Chondrocyte (in vitro differentiated cells): Measurements from ENCODE around the gene ATP6AP1. TPM values are rescaled to one million over a fixed set of nuclear protein-coding genes. Genes with fewer than 3 reads are reported as not detected.

ENCODE experiments used
- DNase-seq: peaks from one replicate; pipeline ENCODE4 v3.0.0; 2021; ENCODE audit warnings: mixed read lengths, low spot score
- H3K27ac Mint-ChIP-seq: one replicate; pipeline ENCODE4 v1.8.0; 2021; ENCODE audit warnings: mild to moderate bottlenecking, moderate library complexity, mixed read lengths; ENCODE audit not compliant: unreplicated experiment
- H3K27me3 Mint-ChIP-seq: 2 replicates; pipeline ENCODE4 v1.8.0; 2021; ENCODE audit warnings: low read depth, mixed read lengths
- H3K36me3 Mint-ChIP-seq: 2 replicates; pipeline ENCODE4 v1.8.0; 2021; ENCODE audit warnings: low read depth, mixed read lengths
- H3K4me1 Mint-ChIP-seq: 2 replicates; pipeline ENCODE4 v1.8.0; 2021; ENCODE audit warnings: low read depth, mild to moderate bottlenecking, mixed read lengths
- H3K4me3 Mint-ChIP-seq: one replicate; pipeline ENCODE4 v1.8.0; 2021; ENCODE audit warnings: mild to moderate bottlenecking, moderate library complexity, mixed read lengths; ENCODE audit not compliant: unreplicated experiment
- H3K9me3 Mint-ChIP-seq: 2 replicates; pipeline ENCODE4 v1.8.0; 2021; ENCODE audit warnings: low read depth, mixed read lengths
- CTCF ChIP-seq: fragments of 200-600 bp; sonication (generic); IDR thresholded peaks from 2 replicates; pipeline ENCODE4 v1.5.0; 2021; ENCODE audit warnings: antibody characterized with exemption, mild to moderate bottlenecking, moderate library complexity
- total RNA-seq: library from RNA; stranded (reverse); gene quantifications from 3 replicates; pipeline ENCODE4 v1.2.1, GENCODE V29; 2021

Gene ATP6AP1
- total RNA-seq, 1 donor from 2014 or later = 136 TPM

GRCh38 chrX:154468217-154468616 lies 39.7 kb downstream of the ATP6AP1 start:
- Mint-ChIP-seq H3K36me3 (peaks cover 19% of the 10 kb centered on the region), H3K4me3 (no peak overlapping the region)
- TF ChIP-seq CTCF = no peak

GRCh38 chrX:154469114-154469513 lies 40.6 kb downstream of the ATP6AP1 start:
- Mint-ChIP-seq H3K27me3 (no peaks in the 10 kb centered on the region), H3K9me3 (no peaks in the 10 kb centered on the region)

More at GRCh38 chrX:154468217-154468616, 39.7 kb downstream of the ATP6AP1 start:
- no peaks in the 10 kb centered on the region for H3K9me3 Mint-ChIP-seq
- no peak overlapping the region for H3K27ac Mint-ChIP-seq
- H3K4me1 Mint-ChIP-seq = no peaks in the 10 kb centered on the region
- H3K27me3 Mint-ChIP-seq = no peaks in the 10 kb centered on the region
- DNase-seq = no peak

GRCh38 chrX:154469880-154470279 lies 41.4 kb downstream of the ATP6AP1 start:
- no peaks in the 10 kb centered on the region for H3K9me3 Mint-ChIP-seq
- H3K27ac Mint-ChIP-seq = no peak overlapping the region
- no peaks in the 10 kb centered on the region for H3K4me1 Mint-ChIP-seq
- no peak overlapping the region for H3K4me3 Mint-ChIP-seq
- no peak for TF ChIP-seq CTCF
- peaks cover 21% of the 10 kb centered on the region for H3K36me3 Mint-ChIP-seq
- no peaks in the 10 kb centered on the region for H3K27me3 Mint-ChIP-seq
- no peak for DNase-seq

More at GRCh38 chrX:154469114-154469513, 40.6 kb downstream of the ATP6AP1 start:
- no peak for TF ChIP-seq CTCF
- Mint-ChIP-seq H3K27ac (no peak overlapping the region), H3K4me3 (no peak overlapping the region), H3K36me3 (peaks cover 21% of the 10 kb centered on the region), H3K4me1 (no peaks in the 10 kb centered on the region)
- no peak for DNase-seq

- Mint-ChIP-seq H3K27me3 (no peaks in the 10 kb centered on the region), H3K27ac (no peak overlapping the region), H3K4me1 (no peaks in the 10 kb centered on the region), H3K36me3 (peaks cover 19% of the 10 kb centered on the region), H3K9me3 (no peaks in the 10 kb centered on the region), H3K4me3 (no peak overlapping the region)
- TF ChIP-seq CTCF = no peak
- DNase-seq = no peak
These were observed 42.0 kb downstream of the ATP6AP1 start for GRCh38 chrX:154470434-154470833.

- no peak for DNase-seq
- Mint-ChIP-seq H3K27ac (no peak overlapping the region), H3K9me3 (no peaks in the 10 kb centered on the region), H3K4me3 (no peak overlapping the region), H3K36me3 (peaks cover 19% of the 10 kb centered on the region), H3K4me1 (no peaks in the 10 kb centered on the region), H3K27me3 (no peaks in the 10 kb centered on the region)
- TF ChIP-seq CTCF = no peak
These were observed 42.6 kb downstream of the ATP6AP1 start for GRCh38 chrX:154470914-154471568.
